HepG2 (cell line): Measurements from ENCODE around the gene RTN3. TPM values are rescaled to one million over a fixed set of nuclear protein-coding genes. Genes with fewer than 3 reads are reported as not detected.
A peak's percentile ranks its signal among the peaks of the same experiment; 100 is the strongest.

Experiments
- ARID2 ChIP-seq: sonication (generic); formaldehyde crosslinking; IDR thresholded peaks from 2 replicates; pipeline ENCODE4 v1.8.1; 2022; ENCODE audit warnings: mild to moderate bottlenecking, missing genetic modification reagents, borderline replicate concordance
- CCAR2 ChIP-seq: fragments of 200-400 bp; formaldehyde crosslinking; optimal IDR thresholded peaks from 2 replicates; pipeline ENCODE3; 2018; ENCODE audit warnings: low read depth, mild to moderate bottlenecking, low read length, moderate library complexity
- GPBP1L1 ChIP-seq: sonication (generic); formaldehyde crosslinking; IDR thresholded peaks from 2 replicates; pipeline ENCODE4 v1.5.0; 2020; ENCODE audit warnings: mild to moderate bottlenecking, missing genetic modification reagents
- MNT ChIP-seq: fragments of 450-650 bp; IDR thresholded peaks from 2 replicates; pipeline ENCODE4 v1.6.1; 2016
- RAD51 ChIP-seq: fragments of 450-650 bp; IDR thresholded peaks from 2 replicates; pipeline ENCODE4 v1.6.1; 2016; ENCODE audit warnings: borderline replicate concordance
- RFX5 ChIP-seq: IDR thresholded peaks from 2 replicates; pipeline ENCODE4 v1.6.1; 2011; ENCODE audit warnings: low read depth, low read length, improper control_type of control experiment
- SETDB1 ChIP-seq: sonication (generic); formaldehyde crosslinking; IDR thresholded peaks from 2 replicates; pipeline ENCODE4 v1.5.1; 2020; ENCODE audit warnings: missing genetic modification reagents, mild to moderate bottlenecking, borderline replicate concordance
- SIX4 ChIP-seq: sonication (generic); formaldehyde crosslinking; IDR thresholded peaks from 2 replicates; pipeline ENCODE4 v1.4.0; 2020; ENCODE audit warnings: missing genetic modification reagents
- SKIL ChIP-seq: sonication (generic); formaldehyde crosslinking; IDR thresholded peaks from 2 replicates; pipeline ENCODE4 v1.8.0; 2022; ENCODE audit warnings: missing genetic modification reagents, mild to moderate bottlenecking, moderate library complexity, borderline replicate concordance
- SP4 ChIP-seq: sonication (generic); formaldehyde crosslinking; IDR thresholded peaks from 2 replicates; pipeline ENCODE4 v1.8.1; 2023; ENCODE audit warnings: mild to moderate bottlenecking, missing genetic modification reagents
- TCF12 ChIP-seq, 2 experiments: fragments of 450-650 bp in 1 of 2; sonication (generic) in 1 of 2; formaldehyde crosslinking in 1 of 2; IDR thresholded peaks; 2 replicates each; pipeline versions ENCODE4 v1.6.1 to v1.8.0; 2017 to 2022; ENCODE audit warnings: antibody characterized with exemption in 1 of 2, mild to moderate bottlenecking in 1 of 2, missing genetic modification reagents in 1 of 2, moderate library complexity in 1 of 2
- ZNF512B ChIP-seq: sonication (generic); formaldehyde crosslinking; IDR thresholded peaks from 2 replicates; pipeline ENCODE4 v1.5.1; 2020; ENCODE audit warnings: missing genetic modification reagents, mild to moderate bottlenecking, borderline replicate concordance
- polyA plus RNA-seq, 8 experiments: library from polyadenylated mRNA; depleted of rRNA in 3 of 8; stranded (reverse) in 7 of 8; unstranded in 1 of 8; fragments of >200 nt; fragmentation: Illumina TruSeq in 4 of 8; extraction: Trizol in 4 of 8; gene quantifications; 2 replicates each; pipeline versions ENCODE4 v1.2.1 to v1.2.3, GENCODE V29; 2011 to 2016; ENCODE audit warnings: low read depth in 4 of 8, missing spikeins in 1 of 8, mixed read lengths in 1 of 8; ENCODE audit not compliant: insufficient read depth in 1 of 8
- total RNA-seq, 5 experiments: library from RNA; depleted of rRNA; stranded (reverse); fragments of >200 nt; fragmentation: Illumina TruSeq; extraction: Trizol; gene quantifications; 2 replicates each; pipeline ENCODE4 v1.2.3, GENCODE V29; 2016; ENCODE audit warnings: low read depth in 1 of 5

Gene RTN3
- total and polyA plus RNA-seq, 2 of the 13 experiments (the other 11 are each of a cell fraction or from before 2014, with no cell fraction given), result 32.2 to 41.1 TPM

- 0 out of 2 replicates have a peak, but pooled peaks have one; percentile 7 for TF ChIP-seq SIX4 (CRISPR knock-in tag)
- TF ChIP-seq ARID2, result no peak
- no peak for TF ChIP-seq RFX5
- 0 out of 2 replicates have a peak, but pooled peaks have one; percentile 65 for TF ChIP-seq SETDB1 (CRISPR knock-in tag)
- no peak for TF ChIP-seq CCAR2
- TF ChIP-seq SKIL (CRISPR knock-in tag), result no peak
- TF ChIP-seq ZNF512B, result no peak
- no peak for TF ChIP-seq TCF12 (IDR thresholded peaks at IDR 0.05)
- TF ChIP-seq TCF12 (CRISPR knock-in tag; IDR thresholded peaks at IDR 0.05), result no peak
- peak; percentile 55; the same call in 1 of the 2 replicates for TF ChIP-seq SP4 (CRISPR knock-in tag)
- no peak for TF ChIP-seq MNT
- TF ChIP-seq RAD51, result no peak
- no peak for TF ChIP-seq GPBP1L1
These were observed at the start of gene RTN3 (continued) for GRCh38 chr11:63681321-63682065.
